GM21447 (cell line): ENCODE measurements around the gene RNASE12.
"Not testable (repeated sequence)": the region's sequence is repeated elsewhere in the genome, so short reads cannot be mapped to it uniquely, and the experiment has no call there.

Source experiments
- ATAC-seq: cut with Tn5 transposase; IDR thresholded peaks from one replicate; pipeline ENCODE4 v1.9.1; 2021; ENCODE audit not compliant: unreplicated experiment

The RNASE12 gene

DNA sequence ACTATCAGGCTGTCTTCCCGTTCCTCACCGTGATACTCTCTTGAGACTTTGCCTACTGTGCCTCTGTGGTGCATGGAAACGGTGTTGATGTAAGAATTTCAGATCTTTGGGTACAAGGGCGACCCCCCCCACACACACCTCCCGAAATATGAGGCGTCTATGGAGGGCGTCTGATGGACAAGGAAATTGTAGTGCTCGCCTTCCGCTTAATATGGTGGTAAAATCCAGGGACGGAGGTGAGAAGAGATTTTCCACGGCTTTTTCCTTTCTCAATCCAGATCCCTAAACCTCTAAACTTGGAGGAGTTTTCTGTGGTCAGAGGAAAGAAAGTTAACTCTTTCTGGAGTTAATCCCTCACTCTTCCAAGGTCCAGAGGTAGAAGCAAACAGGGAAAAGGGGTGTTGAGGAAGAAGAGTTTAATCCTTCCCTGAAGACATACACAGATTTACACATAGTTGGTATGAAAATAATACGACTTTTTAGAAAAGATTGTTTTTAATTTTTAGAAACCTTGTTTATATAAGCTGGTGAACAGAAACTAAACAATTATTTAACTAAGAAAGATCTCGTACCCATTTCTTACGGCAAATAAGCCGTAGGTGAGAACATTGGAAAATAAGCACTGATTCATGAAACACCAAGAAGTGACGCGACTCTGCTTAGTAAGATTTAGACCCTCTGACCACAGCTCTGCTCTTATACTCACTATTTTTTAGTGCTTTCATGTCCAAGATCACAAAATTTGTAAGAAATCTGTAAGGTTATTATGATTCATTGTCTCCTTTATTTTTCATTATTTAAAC lies 23.1 kb upstream of the RNASE12 start:
- no peak for ATAC-seq

DNA sequence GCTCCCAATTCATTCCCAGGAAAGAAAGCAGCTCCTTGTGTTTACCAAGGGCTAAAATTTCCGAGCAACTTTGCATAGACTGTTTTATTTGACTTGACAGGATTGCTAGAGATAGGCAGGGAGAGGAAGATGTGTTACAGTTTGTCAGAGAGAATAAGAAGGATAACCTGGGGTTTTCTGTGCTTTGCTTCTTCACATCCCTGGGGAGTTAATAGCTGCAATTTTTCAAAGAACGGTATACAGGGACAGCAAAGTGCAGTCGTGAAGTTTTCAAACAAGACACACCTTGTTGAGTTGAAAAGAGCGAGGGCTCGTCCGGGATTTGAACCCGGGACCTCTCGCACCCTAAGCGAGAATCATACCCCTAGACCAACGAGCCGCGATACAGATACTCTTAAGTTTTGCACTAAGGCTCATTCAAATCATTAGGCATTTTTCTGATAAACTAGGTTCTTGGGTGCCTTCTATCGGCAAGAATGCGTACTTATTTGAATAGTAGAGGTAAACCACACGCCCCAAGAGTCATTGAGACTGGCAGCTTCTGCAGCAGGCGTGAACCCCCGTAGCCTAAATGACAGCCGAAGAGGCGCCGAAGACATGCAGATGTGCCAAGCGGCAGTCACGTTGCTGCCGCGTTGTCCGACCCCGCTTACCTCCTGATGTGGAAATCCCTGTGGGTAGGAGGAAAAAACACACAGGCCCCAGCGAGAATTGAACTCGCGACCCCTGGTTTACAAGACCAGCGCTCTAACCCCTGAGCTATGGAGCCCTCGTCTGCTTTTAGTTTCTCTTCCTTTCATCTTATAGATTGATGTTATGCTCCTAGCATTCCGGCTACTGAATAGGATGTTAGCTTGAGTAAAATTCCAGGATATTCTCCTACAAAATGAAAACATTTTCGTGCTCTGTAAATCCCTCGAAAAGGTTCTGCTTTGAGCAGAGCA lies 22.2 kb upstream of the RNASE12 start:
- ATAC-seq: peak; percentile 57

DNA sequence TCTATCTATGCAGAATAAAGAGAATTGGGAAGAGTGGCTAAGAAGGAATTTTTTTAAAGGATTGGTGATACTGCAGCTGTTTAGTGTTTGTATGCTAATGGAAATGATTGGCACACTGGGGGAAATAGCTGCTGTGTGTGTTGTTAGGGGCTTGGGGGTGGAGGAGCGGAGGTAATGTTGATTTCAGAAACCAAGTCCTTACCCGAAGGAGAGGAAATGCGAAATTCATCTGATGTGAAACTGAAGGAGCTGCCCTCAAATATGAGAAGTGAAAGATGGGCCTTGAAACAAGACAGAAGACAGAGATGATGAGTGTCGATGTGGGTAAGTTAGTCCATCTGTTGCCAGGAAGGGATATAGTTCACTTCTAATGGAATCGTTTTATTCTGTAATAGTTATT lies 21.2 kb upstream of the RNASE12 start:
- peak; percentile 15 for ATAC-seq

DNA sequence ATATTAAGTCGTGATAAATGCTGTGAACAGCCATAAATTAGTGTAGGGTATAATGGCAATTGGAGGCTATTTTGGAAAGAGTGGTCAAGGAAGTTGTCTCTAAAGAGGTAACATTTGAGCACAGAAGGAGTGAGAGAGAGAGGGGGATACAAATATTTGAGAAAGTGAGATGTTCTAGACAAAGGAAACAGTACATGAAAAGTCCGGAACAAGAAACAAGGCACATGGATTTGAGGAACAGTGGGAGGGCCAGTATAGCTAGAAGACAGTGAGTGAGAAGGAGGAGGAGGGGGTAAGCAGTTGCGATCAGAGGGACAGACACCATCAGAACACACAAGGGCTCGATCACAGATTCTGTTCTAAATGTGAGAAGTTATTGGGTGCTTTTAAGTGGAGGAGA lies 20.1 kb upstream of the RNASE12 start:
- ATAC-seq: no peak

DNA sequence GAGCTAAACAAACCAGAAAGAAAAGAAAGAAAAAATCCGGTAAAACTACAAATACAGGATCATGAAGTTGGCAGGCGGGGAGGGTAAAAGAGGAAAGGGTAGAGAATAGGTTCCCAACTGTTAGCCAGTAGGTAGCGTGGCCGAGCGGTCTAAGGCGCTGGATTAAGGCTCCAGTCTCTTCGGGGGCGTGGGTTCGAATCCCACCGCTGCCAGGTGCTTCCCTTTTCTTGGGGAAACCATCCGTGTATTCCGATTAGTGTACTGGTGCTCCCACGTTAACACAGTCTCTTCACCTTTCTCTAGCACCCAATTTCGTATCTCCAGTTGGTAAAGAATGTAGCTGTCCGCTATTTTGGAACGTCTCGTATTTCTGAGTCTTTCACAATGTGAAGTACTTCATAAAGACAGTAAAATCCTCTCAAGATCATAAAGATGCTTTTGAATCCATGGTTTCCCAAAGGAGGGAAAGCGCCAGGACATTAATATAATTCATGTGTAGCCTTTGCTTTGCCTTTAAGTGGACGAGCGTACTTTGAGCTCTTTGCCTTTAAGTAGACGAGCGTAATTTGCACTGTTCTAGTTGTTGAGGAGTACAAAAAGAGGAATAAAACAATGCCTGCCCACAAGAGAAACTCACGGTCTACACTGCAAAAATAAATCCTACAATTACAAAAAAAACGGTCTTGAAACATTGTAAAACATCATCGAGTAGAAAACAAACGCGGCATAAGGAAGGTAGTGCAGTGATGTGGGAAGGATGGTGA lies 19.0 kb upstream of the RNASE12 start:
- ATAC-seq: no peak

DNA sequence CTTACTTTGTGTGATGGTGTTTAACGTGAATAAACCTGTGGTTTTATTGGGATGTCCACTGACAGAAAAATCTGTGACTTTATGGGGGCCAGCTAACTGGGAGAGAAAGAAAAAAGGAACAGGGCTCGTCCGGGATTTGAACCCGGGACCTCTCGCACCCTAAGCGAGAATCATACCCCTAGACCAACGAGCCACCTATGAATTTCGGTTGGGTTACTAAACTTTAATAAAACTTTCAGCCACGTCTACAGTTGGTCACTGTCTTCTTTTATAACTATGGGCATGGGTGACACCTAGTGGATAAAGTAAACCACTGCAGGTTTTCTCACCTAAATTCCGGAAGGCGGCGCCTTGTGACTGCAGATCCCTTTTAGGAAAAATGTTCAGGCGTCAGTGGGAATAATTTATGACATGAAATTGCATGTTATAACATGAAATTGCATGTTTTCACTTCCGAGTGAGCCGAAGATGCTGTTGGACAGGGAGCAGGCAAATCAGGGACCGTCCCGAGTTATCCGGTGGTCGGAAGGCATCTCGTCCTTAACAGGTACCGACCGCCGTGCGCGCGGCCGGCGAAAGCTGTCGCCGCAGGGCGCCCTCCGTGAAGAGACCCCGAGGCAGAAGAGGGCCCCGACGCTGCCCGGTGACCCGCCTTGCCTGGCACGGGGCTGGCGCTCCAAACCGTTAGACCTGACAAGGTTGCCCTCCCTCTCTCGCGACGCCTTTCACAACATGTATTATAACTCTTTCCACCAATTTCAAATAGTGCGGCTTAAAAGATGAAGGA lies 18.2 kb upstream of the RNASE12 start:
- ATAC-seq: no peak

DNA sequence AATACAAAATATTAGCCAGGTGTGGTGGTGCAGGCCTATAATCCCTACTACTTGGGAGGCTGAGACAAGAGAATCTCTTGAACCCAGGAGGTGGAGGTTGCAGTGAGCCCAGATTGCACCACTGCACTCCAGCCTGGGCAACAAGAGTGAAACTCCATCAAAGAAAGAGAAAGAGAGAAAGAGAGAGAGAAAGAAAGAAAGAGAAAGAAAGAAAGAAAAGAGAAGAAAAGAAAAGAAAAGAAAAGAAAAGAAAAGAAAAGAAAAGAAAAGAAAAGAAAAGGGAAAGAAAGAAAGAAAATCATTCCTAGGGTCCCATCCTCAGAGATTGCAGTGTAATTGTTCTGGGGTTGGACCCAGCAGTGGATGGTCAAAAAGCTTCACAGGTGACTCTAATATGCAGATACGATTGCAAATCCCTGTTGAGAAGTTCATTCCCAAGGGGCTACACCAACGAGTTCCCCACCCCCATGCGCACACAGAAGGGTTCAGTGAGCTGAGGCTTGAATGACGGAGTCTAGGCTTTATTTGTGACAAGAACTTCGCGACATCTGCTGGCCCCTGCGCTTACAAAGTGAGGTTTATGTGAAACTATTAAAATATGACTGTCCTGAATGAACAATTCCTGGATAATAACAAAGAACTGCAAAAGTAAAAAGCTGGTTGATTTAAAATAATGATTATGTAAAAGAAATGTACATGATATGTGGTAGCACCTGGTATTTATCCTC lies 17.4 kb upstream of the RNASE12 start:
- ATAC-seq: no peak

DNA sequence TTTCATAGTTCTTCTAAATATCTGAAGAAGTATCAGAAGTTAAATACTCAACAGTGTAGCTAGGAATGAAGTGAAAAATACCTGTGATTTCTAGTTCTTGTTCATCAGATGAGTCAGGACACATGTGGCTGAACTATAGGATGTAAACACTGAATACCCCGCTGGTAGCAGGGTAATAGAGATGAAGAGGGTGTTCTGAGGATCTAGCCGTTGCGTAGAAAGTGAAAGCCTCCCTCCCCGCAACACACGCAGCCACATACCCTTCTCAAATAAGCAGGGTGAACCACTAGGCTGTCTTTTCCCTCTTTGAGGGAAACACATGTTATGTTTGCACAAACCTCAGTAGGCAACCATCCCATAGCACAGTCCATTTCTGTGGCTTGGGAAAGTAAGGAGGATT lies 16.4 kb upstream of the RNASE12 start:
- no peak for ATAC-seq

DNA sequence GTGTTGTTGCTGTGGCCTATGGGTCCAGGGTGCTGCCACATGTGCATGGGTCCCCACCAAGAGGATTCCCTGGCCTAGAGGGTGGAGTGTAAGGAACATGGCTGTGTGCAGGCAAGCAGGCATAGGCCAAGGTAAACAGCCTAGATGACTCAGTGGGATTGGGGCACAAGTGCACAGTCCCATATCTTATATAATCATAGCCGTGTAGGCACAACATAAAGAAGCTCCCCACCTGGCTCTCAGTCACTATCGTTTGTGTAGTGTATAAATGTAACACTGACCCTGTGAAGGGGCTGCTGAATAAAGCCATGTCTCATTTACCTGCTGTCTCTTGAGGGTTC lies 15.7 kb upstream of the RNASE12 start:
- ATAC-seq: no peak

DNA sequence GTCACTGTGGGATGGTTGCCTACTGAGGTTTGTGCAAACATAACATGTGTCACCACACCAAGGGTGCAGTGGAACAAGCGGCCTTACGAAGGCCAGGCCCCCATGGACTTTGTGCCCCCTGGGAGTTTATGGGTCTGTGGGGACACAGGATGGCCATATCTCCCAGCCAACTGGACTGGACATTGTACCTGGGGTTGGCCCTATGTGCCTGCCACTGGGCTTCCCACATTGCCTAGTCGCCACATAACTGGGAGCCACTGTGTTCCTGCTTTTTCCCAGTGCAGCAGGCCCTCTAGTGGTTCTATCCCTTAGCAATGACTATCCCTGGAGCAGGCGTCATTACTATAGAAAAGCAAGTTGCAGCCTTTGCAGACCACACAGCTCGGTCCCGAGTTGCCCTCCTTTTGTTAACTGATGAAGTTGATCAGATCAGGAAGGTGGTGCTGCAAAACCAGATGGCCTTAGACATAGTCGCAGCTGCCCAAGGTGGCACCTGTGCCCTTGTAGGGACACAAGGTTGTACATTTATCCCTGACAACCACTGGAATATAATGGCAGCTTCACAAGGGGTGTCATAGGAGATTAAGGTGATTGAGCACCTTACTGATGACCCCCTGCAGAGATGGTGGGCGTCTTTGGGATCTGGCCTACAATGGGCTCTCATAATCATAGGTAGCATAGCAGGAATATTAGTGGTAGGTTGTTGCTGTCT lies 15.2 kb upstream of the RNASE12 start:
- ATAC-seq: no peak

DNA sequence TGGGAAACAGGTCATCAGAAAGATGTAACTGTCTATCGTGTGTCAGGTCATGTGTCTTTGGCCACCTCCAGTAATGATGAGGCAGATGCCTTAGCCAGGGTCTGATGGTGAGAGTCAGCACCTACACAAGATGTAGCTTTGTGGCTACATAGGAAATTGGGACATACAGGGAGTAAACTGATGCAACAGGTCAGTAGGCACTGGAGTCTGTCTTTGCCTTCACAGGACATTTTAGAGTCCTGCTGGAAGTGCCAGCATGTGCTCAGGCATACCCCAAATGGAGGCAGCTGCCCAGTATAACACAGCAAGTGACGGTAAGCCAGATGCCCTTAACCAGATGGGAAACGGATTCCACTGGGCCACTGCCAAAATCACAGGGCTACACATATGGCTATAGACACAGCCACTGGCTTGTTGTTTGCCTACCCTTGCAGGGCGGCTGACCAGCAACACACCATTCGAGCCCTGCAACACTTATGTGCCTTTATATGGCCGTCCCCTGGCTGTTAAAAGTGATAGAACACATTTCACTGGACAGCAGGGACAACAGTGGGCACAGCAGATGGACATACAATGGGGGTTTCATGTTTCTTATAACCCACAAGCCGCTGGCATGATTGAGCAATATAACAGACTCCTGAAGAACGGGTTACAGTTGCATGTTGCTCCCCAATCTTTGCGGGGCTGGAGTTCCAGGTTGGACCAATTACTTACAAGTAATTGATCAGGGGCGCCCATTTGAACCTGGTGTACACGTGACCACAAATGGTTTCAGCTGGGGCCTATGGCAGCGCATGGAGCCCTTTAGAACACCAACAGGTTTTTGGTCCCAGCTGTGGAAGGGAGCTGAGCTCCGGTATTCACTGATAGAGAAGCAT lies 12.9 kb upstream of the RNASE12 start:
- ATAC-seq: no peak

DNA sequence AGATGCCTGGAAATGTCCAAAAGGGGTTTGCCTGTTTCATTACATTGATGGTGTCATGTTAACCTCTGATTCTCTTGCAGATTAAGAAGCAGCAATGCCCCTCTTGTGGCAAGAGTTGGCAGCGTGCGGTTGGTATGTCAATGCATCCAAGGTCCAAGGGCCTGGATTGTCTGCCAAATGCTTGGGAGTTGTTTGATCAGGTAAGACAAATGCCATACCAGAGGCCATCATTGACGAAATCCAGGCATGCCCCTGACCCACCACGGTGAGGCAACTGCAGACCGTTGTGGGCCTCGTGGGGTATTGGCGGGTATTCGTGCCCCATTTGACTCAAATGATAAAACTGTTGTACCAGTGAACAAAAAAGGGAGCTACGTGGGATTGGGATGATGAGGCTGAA lies 11.4 kb upstream of the RNASE12 start:
- ATAC-seq: no peak

DNA sequence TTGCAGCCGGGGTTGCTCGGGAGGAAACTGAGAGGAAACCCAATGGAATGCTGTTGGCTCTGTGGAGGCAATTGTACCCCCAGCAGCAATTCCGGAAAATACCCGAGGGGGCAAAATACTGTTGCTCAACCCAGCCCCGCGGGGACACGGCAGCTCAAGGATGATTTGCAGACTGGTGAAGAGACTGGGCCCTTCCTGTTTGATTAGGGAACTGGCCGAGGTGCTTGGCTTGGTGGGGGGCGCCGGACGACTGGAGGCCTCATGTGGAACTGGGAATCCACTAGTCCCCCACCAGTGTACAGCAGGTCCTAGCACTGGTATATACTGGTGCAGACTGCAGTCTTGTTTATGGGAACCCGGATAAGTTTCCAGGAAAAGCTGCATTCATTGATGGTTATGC lies 10.3 kb upstream of the RNASE12 start:
- ATAC-seq: no peak

DNA sequence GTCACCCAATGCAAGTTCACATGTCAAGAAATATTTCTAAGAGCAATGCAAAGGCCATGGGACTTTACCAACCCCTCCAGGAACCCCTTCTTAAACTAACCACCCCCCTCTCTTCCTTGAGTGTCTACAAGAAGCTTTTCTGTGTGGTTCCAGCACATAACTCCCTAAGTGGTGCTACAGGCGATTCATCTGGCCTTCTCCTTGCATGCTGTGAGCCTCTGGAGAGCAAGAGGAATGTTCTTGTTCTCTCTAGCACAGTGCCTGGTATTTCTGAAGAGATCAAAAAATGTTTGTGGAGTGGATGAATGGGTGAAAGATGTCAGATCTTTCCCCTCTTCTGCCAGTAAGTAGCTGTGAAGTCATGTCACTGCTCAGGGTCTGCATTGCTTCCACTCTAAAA lies 5.9 kb upstream of the RNASE12 start:
- ATAC-seq: no peak

DNA sequence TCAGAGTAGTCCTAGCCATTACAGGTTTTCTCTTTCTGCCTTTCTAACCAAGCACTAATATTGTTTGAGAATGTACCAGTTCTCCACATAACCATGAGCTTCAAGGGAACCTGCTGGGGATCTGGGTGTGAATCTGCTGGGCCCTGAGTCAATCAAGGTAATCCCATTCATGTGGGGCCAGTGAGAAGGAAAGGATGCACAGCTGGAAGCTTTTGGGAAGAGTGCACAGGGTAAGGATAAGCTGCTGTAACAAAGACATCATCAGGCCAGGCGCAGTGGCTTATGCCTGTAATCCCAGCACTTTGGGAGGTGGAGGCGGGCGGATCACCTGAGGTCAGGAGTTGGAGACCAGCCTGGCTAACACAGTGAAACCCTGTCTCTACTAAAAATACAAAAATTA lies 4.5 kb upstream of the RNASE12 start:
- ATAC-seq: not testable (repeated sequence)

DNA sequence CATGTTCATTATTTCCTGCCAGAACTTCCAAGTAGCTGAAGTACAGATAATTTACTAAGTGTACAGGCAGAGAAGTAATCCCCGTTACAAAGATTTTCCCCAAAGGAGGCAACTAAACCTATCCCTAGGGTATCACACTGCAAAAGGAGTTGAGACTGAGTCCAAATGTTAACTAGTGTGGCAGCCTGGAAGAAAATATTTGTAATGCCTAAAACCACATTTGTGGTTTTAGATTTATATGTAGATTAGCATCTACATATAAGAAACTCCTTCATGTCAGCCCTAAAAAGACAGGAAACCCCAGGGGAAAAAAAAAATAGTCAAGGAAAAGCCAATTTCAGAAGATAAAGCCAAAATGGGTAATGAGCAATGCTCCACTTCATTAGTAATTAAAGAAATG lies 1.4 kb upstream of the RNASE12 start:
- ATAC-seq: no peak

DNA sequence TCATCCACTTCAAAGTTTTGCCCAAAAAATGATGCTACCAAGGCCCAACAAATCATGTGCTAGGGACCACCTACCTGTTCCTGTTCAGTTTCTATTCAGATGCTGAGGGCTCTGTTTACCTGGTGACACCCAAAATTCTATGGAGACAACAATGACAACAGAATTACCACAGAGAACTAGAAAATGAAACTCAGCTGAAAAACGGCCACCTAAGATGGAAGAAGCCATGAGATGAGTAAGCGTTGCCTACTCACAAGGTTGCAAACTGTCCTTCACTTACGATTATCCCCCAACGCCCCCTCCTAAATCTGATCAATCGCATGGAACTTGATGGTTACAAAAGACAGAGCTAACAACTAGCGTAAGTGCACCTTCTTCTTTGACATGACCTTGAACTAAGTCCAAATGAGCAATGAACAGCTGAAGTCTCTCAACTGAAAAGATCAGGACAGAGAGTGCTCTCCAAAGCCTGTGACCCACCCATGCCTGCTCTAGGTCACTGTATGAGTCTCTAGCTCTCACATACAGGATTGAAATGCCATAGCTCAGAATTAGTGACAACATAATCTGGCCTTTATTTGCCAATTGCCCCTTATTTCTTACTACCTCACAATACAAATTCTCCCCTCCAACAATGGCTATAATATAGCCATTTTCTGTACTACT lies 3.6 kb downstream of the RNASE12 start, which contains the start of gene RNASE11:
Gene RNASE11, minus strand, starts transcription at position 513 of the 666 bp plus-strand sequence.
- no peak for ATAC-seq

DNA sequence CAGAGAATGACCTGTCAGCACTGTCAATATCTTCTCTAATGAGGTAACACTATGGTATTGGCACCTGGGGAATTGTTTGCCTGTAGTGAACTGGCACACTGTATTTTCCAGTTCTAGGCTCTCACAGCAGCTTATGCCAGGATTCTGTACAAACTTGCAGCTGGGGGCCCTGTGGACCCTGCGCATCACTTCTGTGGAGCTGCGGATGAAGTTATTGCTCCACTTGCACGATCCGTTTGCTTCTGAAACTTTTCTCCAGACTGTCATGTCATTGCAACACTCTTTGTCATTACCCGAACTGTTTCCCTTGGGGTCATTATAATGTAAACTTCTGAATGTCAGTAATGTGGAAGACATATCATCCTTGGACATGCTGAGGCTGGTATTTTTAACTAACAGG lies 7.3 kb downstream of the RNASE12 start:
- no peak for ATAC-seq
